Measurements from ENCODE around the gene ZNF646.

Gene ZNF646

DNA sequence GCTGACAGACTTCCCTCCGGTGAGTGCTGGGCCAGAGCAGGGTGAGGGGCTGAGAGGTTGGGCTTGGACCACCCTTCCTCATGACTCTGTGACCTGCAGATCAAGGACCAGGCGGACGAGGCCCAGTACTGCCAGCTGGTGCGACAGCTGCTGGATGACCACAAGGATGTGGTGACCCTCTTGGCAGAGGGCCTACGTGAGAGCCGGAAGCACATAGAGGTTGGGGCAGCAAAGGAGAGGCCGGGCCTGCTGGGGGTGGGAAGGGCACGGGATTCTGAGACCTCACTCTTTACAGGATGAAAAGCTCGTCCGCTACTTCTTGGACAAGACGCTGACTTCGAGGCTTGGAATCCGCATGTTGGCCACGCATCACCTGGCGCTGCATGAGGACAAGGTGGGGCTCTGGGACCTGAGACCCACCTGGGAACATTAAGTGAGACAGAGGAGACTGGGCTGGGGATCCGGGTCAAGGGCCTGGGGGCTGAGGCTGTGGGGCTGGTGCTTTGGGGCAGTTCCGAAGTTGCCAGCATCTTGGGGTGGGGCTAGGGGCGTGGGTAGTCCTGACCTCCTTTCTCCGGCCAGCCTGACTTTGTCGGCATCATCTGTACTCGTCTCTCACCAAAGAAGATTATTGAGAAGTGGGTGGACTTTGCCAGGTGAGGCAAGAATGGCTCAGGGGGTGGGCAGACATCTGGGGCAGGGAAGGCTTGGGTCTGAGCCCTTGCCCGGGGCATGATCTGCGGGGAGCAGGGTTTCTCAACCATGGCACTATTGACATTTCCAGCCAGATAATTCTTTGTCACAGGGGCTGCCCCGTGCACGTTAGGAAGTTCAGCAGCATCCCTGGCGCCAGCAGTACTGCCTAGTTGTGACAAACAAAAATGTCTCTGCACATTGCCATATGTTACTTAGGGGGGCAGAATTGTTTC is 36.1 kb downstream of the ZNF646 start:
- H2BK15ac ChIP-seq (ENCODE audit: low read length): no peak overlapping the region
- no peak overlapping the region for H3K14ac ChIP-seq (ENCODE audit: low read length)
- H3K23ac ChIP-seq (ENCODE audit: low read depth, low read length, poor library complexity): no peak overlapping the region
- peak overlapping the region; percentile 12 to 68 for H3K4me3 ChIP-seq (ENCODE audit: low read length in 2 of 2)
- WGBS, 2 donors (ENCODE audit: extremely low coverage in 2 of 2, insufficient read length in 2 of 2, insufficient replicate concordance in 1 of 2): no CpG with 5 or more reads among the region's 26 CpGs
- H3K9me3 ChIP-seq (replicated peaks in 1 of 2; ENCODE audit: control insufficient read depth in 2 of 2, insufficient read depth in 1 of 2, low read depth in 1 of 2, low read length in 2 of 2): peaks cover 0 to 1% of the 10 kb centered on the region in 2 donors
- H2BK5ac ChIP-seq (ENCODE audit: low read length): no peak overlapping the region
- H3K36me3 ChIP-seq (replicated peaks in 1 of 2; ENCODE audit: control insufficient read depth in 2 of 2, insufficient read depth in 2 of 2, low read length in 2 of 2): peaks cover 31 to 43% of the 10 kb centered on the region in 2 donors
- H3K79me1 ChIP-seq (ENCODE audit: low read depth, low read length): peaks cover 8% of the 10 kb centered on the region
- H3K27me3 ChIP-seq (ENCODE audit: control insufficient read depth in 3 of 3, insufficient read depth in 3 of 3, low read depth in 1 of 3, low read length in 3 of 3): no peaks in the 10 kb centered on the region
- peak overlapping the region; percentile 44 for H3K9ac ChIP-seq (ENCODE audit: low read depth, low read length, poor library complexity)
- H2AFZ ChIP-seq (ENCODE audit: low read length): no peak overlapping the region
- H3K18ac ChIP-seq (ENCODE audit: low read length): no peak overlapping the region
- H4K91ac ChIP-seq (ENCODE audit: low read depth, low read length, poor library complexity): no peak overlapping the region
- H3K27ac ChIP-seq (replicated peaks; ENCODE audit: low read length): no peak overlapping the region
- no peak overlapping the region for H2BK12ac ChIP-seq (ENCODE audit: low read length)
- no peak overlapping the region for H3K4me2 ChIP-seq (ENCODE audit: insufficient read depth, low read length, poor library complexity, severe bottlenecking)
- peaks cover 0 to 7% of the 10 kb centered on the region in 2 donors for H3K4me1 ChIP-seq (ENCODE audit: control insufficient read depth in 2 of 2, insufficient read depth in 1 of 2, low read depth in 1 of 2, low read length in 2 of 2)
- no peak overlapping the region for H3K4ac ChIP-seq (ENCODE audit: low read length)
- DNase-seq (ENCODE audit: low spot score): no peak
- no peak overlapping the region for H2AK5ac ChIP-seq (ENCODE audit: low read depth, low read length)
- no peak overlapping the region for H2BK120ac ChIP-seq (ENCODE audit: low read depth, low read length)
- H4K8ac ChIP-seq (ENCODE audit: low read depth, low read length): no peak overlapping the region

DNA sequence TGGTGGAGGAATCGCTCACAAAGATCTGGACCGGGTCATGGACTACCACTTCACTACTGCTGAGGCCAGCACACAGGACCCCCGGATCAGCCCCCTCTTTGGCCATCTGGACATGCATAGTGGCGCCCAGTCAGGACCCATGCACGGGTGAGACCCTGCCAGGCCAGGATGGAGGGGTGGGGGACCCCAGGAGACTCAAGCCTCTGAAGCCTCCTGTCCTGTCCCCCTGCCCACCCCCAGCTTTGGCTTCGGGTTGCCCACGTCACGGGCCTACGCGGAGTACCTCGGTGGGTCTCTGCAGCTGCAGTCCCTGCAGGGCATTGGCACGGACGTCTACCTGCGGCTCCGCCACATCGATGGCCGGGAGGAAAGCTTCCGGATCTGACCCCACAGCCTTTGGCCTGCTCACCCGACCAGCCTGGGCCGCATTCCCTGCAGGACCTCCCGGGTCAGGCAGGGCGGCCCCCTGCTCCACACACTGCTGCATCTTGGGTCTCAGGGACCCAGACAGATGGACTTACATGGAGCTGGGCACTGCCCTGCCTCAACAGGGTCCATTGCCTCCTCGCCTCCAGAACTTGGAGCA is 37.8 kb downstream of the ZNF646 start:
- no peak overlapping the region for H3K9ac ChIP-seq (ENCODE audit: low read depth, low read length, poor library complexity)
- H2AFZ ChIP-seq (ENCODE audit: low read length): no peak overlapping the region
- no peaks in the 10 kb centered on the region for H3K27me3 ChIP-seq (ENCODE audit: control insufficient read depth in 3 of 3, insufficient read depth in 3 of 3, low read depth in 1 of 3, low read length in 3 of 3)
- H2AK5ac ChIP-seq (ENCODE audit: low read depth, low read length): no peak overlapping the region
- H3K36me3 ChIP-seq (replicated peaks in 1 of 2; ENCODE audit: control insufficient read depth in 2 of 2, insufficient read depth in 2 of 2, low read length in 2 of 2): peaks cover 31 to 43% of the 10 kb centered on the region in 2 donors
- no peak overlapping the region for H2BK5ac ChIP-seq (ENCODE audit: low read length)
- H3K9me3 ChIP-seq (replicated peaks in 1 of 2; ENCODE audit: control insufficient read depth in 2 of 2, insufficient read depth in 1 of 2, low read depth in 1 of 2, low read length in 2 of 2): peaks cover 0 to 1% of the 10 kb centered on the region in 2 donors
- no peak overlapping the region for H3K27ac ChIP-seq (replicated peaks; ENCODE audit: low read length)
- no peak overlapping the region for H3K18ac ChIP-seq (ENCODE audit: low read length)
- H3K4me3 ChIP-seq (ENCODE audit: low read length in 2 of 2): no peak overlapping the region
- no peak overlapping the region for H4K91ac ChIP-seq (ENCODE audit: low read depth, low read length, poor library complexity)
- H2BK120ac ChIP-seq (ENCODE audit: low read depth, low read length): no peak overlapping the region
- H2BK12ac ChIP-seq (ENCODE audit: low read length): no peak overlapping the region
- DNase-seq (ENCODE audit: low spot score): no peak
- H2BK15ac ChIP-seq (ENCODE audit: low read length): no peak overlapping the region
- no CpG with 5 or more reads among the region's 23 CpGs for WGBS, 2 donors (ENCODE audit: extremely low coverage in 2 of 2, insufficient read length in 2 of 2, insufficient replicate concordance in 1 of 2)
- H3K4me2 ChIP-seq (ENCODE audit: insufficient read depth, low read length, poor library complexity, severe bottlenecking): no peak overlapping the region
- H4K8ac ChIP-seq (ENCODE audit: low read depth, low read length): no peak overlapping the region
- peaks cover 0 to 7% of the 10 kb centered on the region in 2 donors for H3K4me1 ChIP-seq (ENCODE audit: control insufficient read depth in 2 of 2, insufficient read depth in 1 of 2, low read depth in 1 of 2, low read length in 2 of 2)
- no peak overlapping the region for H3K14ac ChIP-seq (ENCODE audit: low read length)
- no peak overlapping the region for H3K23ac ChIP-seq (ENCODE audit: low read depth, low read length, poor library complexity)
- peaks cover 8% of the 10 kb centered on the region for H3K79me1 ChIP-seq (ENCODE audit: low read depth, low read length)
- no peak overlapping the region for H3K4ac ChIP-seq (ENCODE audit: low read length)

- Histone ChIP-seq H4K8ac (ENCODE audit: low read depth, low read length) (no peak overlapping the region), H3K27me3 (ENCODE audit: control insufficient read depth in 3 of 3, insufficient read depth in 3 of 3, low read depth in 1 of 3, low read length in 3 of 3) (no peaks in the 10 kb centered on the region), H3K79me1 (ENCODE audit: low read depth, low read length) (peaks cover 8% of the 10 kb centered on the region), H2AFZ (ENCODE audit: low read length) (no peak overlapping the region), H3K18ac (ENCODE audit: low read length) (no peak overlapping the region), H2BK120ac (ENCODE audit: low read depth, low read length) (no peak overlapping the region), H3K23ac (ENCODE audit: low read depth, low read length, poor library complexity) (no peak overlapping the region), H2BK12ac (ENCODE audit: low read length) (no peak overlapping the region), H3K9me3 (replicated peaks in 1 of 2; ENCODE audit: control insufficient read depth in 2 of 2, insufficient read depth in 1 of 2, low read depth in 1 of 2, low read length in 2 of 2) (peaks cover 0 to 1% of the 10 kb centered on the region in 2 donors), H3K27ac (replicated peaks; ENCODE audit: low read length) (no peak overlapping the region), H3K4me3 (ENCODE audit: low read length in 2 of 2) (no peak overlapping the region), H2BK5ac (ENCODE audit: low read length) (no peak overlapping the region), H2AK5ac (ENCODE audit: low read depth, low read length) (no peak overlapping the region), H3K4me1 (ENCODE audit: control insufficient read depth in 2 of 2, insufficient read depth in 1 of 2, low read depth in 1 of 2, low read length in 2 of 2) (peaks cover 0 to 7% of the 10 kb centered on the region in 2 donors), H3K36me3 (replicated peaks in 1 of 2; ENCODE audit: control insufficient read depth in 2 of 2, insufficient read depth in 2 of 2, low read length in 2 of 2) (peaks cover 31 to 43% of the 10 kb centered on the region in 2 donors), H3K14ac (ENCODE audit: low read length) (no peak overlapping the region), H2BK15ac (ENCODE audit: low read length) (no peak overlapping the region), H4K91ac (ENCODE audit: low read depth, low read length, poor library complexity) (no peak overlapping the region), H3K4ac (ENCODE audit: low read length) (no peak overlapping the region), H3K4me2 (ENCODE audit: insufficient read depth, low read length, poor library complexity, severe bottlenecking) (no peak overlapping the region), H3K9ac (ENCODE audit: low read depth, low read length, poor library complexity) (no peak overlapping the region)
- no CpG with 5 or more reads among the region's 2 CpGs for WGBS, 2 donors (ENCODE audit: extremely low coverage in 2 of 2, insufficient read length in 2 of 2, insufficient replicate concordance in 1 of 2)
- no peak for DNase-seq (ENCODE audit: low spot score)
Observed at GRCh38 chr16:31112711-31113110, 38.5 kb downstream of the ZNF646 start.
